ENCODE results near the gene MOK.
"Not testable (repeated sequence)": the region's sequence is repeated elsewhere in the genome, so short reads cannot be mapped to it uniquely, and the experiment has no call there.

MOK gene

GRCh38 chr14:102304611-102305506 is at the start of gene MOK:
Gene MOK (minus strand): TSS chr14:102305164. CDS start chr14:102304968, 196 bp downstream.
- DNase-seq, result peak; percentile 32 to 85

- no peak for DNase-seq
Measured at GRCh38 chr14:102353126-102353619, 48.2 kb upstream of the MOK start.

- no peak for DNase-seq
Measured at GRCh38 chr14:102352213-102352612, 47.2 kb upstream of the MOK start.

- DNase-seq, result not testable (repeated sequence)
Measured at GRCh38 chr14:102351593-102351992, 46.6 kb upstream of the MOK start.

- DNase-seq, result no peak
Measured at GRCh38 chr14:102351023-102351422, 46.1 kb upstream of the MOK start.

GRCh38 chr14:102348376-102348775 is 43.4 kb upstream of the MOK start:
- no peak for DNase-seq

- no peak for DNase-seq
Measured at GRCh38 chr14:102346645-102347044, 41.7 kb upstream of the MOK start.

GRCh38 chr14:102345232-102345631 is 40.3 kb upstream of the MOK start:
- no peak for DNase-seq

- DNase-seq, result no peak
Measured at GRCh38 chr14:102344485-102344884, 39.5 kb upstream of the MOK start.

GRCh38 chr14:102344084-102344483 is 39.1 kb upstream of the MOK start:
- DNase-seq, result no peak

- no peak for DNase-seq
Measured at GRCh38 chr14:102342238-102342637, 37.3 kb upstream of the MOK start.

- DNase-seq, result no peak
Measured at GRCh38 chr14:102341566-102341965, 36.6 kb upstream of the MOK start.

- no peak for DNase-seq
Measured at GRCh38 chr14:102338724-102339123, 33.8 kb upstream of the MOK start.

GRCh38 chr14:102335163-102335562 is 30.2 kb upstream of the MOK start:
- no peak for DNase-seq

GRCh38 chr14:102333795-102334705 is 29.1 kb upstream of the MOK start:
- no peak for DNase-seq

GRCh38 chr14:102333390-102333789 is 28.4 kb upstream of the MOK start:
- no peak for DNase-seq

GRCh38 chr14:102330806-102331205 is 25.8 kb upstream of the MOK start:
- no peak for DNase-seq

GRCh38 chr14:102329381-102329780 is 24.4 kb upstream of the MOK start:
- DNase-seq, result not testable (repeated sequence)

GRCh38 chr14:102326583-102326982 is 21.6 kb upstream of the MOK start:
- DNase-seq, result no peak

GRCh38 chr14:102325791-102326345 is 20.9 kb upstream of the MOK start:
- no peak for DNase-seq

- DNase-seq, result peak in 1 of 2 experiments; percentile 28
Measured at GRCh38 chr14:102323102-102323501, 18.1 kb upstream of the MOK start.

GRCh38 chr14:102321456-102322422 is 16.8 kb upstream of the MOK start:
- DNase-seq, result no peak

All from cerebellar nuclear complex (tissue), 1 donor.